AG04450 (cell line): ENCODE data around the gene LGI4. TPM values are rescaled to one million over a fixed set of nuclear protein-coding genes. Genes with fewer than 3 reads are reported as not detected.

ENCODE experiments used
- CTCF ChIA-PET: fragments of 300-600, 350-600 bp; formaldehyde crosslinking; extraction: SDS; loops from one replicate; lab custom pipeline; 2022; ENCODE audit warnings: antibody characterized with exemption, inconsistent platforms; lab: Charles Lee
- POLR2A ChIA-PET: fragments of 350-600 bp; formaldehyde crosslinking; extraction: SDS; loops from one replicate; lab custom pipeline; 2021; ENCODE audit warnings: antibody characterized with exemption, inconsistent platforms; lab: Yijun Ruan, JAX
- DNase-seq: peaks from one replicate; pipeline ENCODE4 v3.0.0-alpha.2; 2011; ENCODE audit warnings: low read depth, low spot score
- H3K27ac ChIP-seq: one replicate; pipeline ENCODE4 v1.5.1; 2012; ENCODE audit warnings: low read depth, low read length, control low read depth
- H3K27me3 ChIP-seq: one replicate; pipeline ENCODE4 v1.6.0; 2012; ENCODE audit warnings: low read length; ENCODE audit not compliant: control insufficient read depth, insufficient read depth
- H3K4me3 ChIP-seq: 2 replicates; pipeline ENCODE4 v1.5.1; 2011; ENCODE audit warnings: mild to moderate bottlenecking, low read depth, low read length, control low read depth
- H3K9me3 ChIP-seq: 2 replicates; pipeline ENCODE4 v1.5.1; 2012; ENCODE audit warnings: low read length; ENCODE audit not compliant: control insufficient read depth, insufficient read depth
- CTCF ChIP-seq: IDR thresholded peaks from 2 replicates; pipeline ENCODE4 v1.5.1; 2011; ENCODE audit warnings: low read depth, low read length, control low read depth, inconsistent platforms
- polyA plus RNA-seq: library from polyadenylated mRNA; depleted of rRNA; stranded (reverse); fragments of >200 nt; gene quantifications from 2 replicates; pipeline ENCODE4 v1.2.3, GENCODE V29; 2011

The LGI4 gene
- polyA plus RNA-seq, 1 experiment = 0.07 TPM

GRCh38 chr19:35108730-35109129 lies 26.1 kb downstream of the LGI4 start:
- CTCF ChIA-PET = no interaction called here
- H3K27me3 ChIP-seq = peaks cover 3% of the 10 kb centered on the region
- no peak overlapping the region for H3K4me3 ChIP-seq
- peaks cover 12% of the 10 kb centered on the region for H3K9me3 ChIP-seq
- POLR2A ChIA-PET = no interaction called here
- TF ChIP-seq CTCF = no peak
- no peak overlapping the region for H3K27ac ChIP-seq
- no peak for DNase-seq

- DNase-seq = no peak
- POLR2A ChIA-PET = no interaction called here
- Histone ChIP-seq H3K9me3 (peaks cover 12% of the 10 kb centered on the region), H3K27ac (no peak overlapping the region), H3K4me3 (no peak overlapping the region), H3K27me3 (peaks cover 3% of the 10 kb centered on the region)
- CTCF ChIA-PET = interaction anchor here (0.6 kb wide), 1 partner anchor 16 kb away, joined by 3 read pairs; no protein-coding TSS in a partner anchor
- TF ChIP-seq CTCF = no peak
Observed at GRCh38 chr19:35107545-35107944, 27.3 kb downstream of the LGI4 start.

- TF ChIP-seq CTCF = no peak
- no peak overlapping the region for H3K27ac ChIP-seq
- H3K4me3 ChIP-seq = no peak overlapping the region
- POLR2A ChIA-PET = no interaction called here
- CTCF ChIA-PET = interaction anchor here (0.6 kb wide), 1 partner anchor 34 kb away, joined by 6 read pairs; no protein-coding TSS in a partner anchor
- peaks cover 12% of the 10 kb centered on the region for H3K9me3 ChIP-seq
- no peak for DNase-seq
- peaks cover 3% of the 10 kb centered on the region for H3K27me3 ChIP-seq
Observed at GRCh38 chr19:35106898-35107541, 27.8 kb downstream of the LGI4 start.

- POLR2A ChIA-PET = no interaction called here
- no peak for DNase-seq
- CTCF ChIA-PET = no interaction called here
- no peak for TF ChIP-seq CTCF
- Histone ChIP-seq H3K4me3 (no peak overlapping the region), H3K27ac (no peak overlapping the region), H3K9me3 (peaks cover 12% of the 10 kb centered on the region), H3K27me3 (peaks cover 3% of the 10 kb centered on the region)
Observed at GRCh38 chr19:35106291-35106583, 28.6 kb downstream of the LGI4 start.

- peaks cover 3% of the 10 kb centered on the region for H3K27me3 ChIP-seq
- DNase-seq = no peak
- TF ChIP-seq CTCF = no peak
- H3K9me3 ChIP-seq = peaks cover 12% of the 10 kb centered on the region
- CTCF ChIA-PET = no interaction called here
- POLR2A ChIA-PET = no interaction called here
- H3K4me3 ChIP-seq = no peak overlapping the region
- H3K27ac ChIP-seq = no peak overlapping the region
Observed at GRCh38 chr19:35105411-35106290, 29.2 kb downstream of the LGI4 start.
